ENCODE data around the gene STX17. TPM values are rescaled to one million over a fixed set of nuclear protein-coding genes. Genes with fewer than 3 reads are reported as not detected.

STX17 gene
- total and polyA plus RNA-seq, 8 donors = 4.0 to 27.9 (median 21.8) TPM

DNA sequence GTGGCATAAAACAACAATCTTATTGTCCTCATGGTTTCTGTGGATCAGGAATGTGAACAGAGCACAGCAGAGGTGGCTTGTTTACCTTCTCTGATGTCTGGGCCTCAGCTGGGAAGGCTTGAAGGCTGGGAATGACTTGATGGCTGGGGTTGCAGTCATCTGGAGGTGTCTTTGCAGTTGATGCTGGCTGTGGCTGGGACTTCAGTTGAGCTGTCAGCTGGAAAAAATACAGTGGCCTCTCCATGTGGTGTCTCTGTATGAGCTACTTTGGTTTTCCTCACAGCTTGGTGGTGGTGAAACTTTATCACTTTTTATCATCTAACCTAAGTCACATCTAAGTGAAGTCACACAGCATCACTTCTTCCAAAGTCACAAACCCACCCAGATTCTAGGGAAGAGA is 24.7 kb upstream of the STX17 start:
- Histone ChIP-seq H3K4me1 (no peaks in the 10 kb centered on the region), H3K27ac (no peak overlapping the region), H3K36me3 (no peaks in the 10 kb centered on the region), H3K27me3 (no peaks in the 10 kb centered on the region), H3K9me3 (no peaks in the 10 kb centered on the region), H3K4me3 (no peak overlapping the region)
- intact Hi-C loops (cut with DNase I) = no loop called here
- no peak for DNase-seq
- no peak for ATAC-seq
- FAIRE-seq = no peak
- TF ChIP-seq, protein P1, sequence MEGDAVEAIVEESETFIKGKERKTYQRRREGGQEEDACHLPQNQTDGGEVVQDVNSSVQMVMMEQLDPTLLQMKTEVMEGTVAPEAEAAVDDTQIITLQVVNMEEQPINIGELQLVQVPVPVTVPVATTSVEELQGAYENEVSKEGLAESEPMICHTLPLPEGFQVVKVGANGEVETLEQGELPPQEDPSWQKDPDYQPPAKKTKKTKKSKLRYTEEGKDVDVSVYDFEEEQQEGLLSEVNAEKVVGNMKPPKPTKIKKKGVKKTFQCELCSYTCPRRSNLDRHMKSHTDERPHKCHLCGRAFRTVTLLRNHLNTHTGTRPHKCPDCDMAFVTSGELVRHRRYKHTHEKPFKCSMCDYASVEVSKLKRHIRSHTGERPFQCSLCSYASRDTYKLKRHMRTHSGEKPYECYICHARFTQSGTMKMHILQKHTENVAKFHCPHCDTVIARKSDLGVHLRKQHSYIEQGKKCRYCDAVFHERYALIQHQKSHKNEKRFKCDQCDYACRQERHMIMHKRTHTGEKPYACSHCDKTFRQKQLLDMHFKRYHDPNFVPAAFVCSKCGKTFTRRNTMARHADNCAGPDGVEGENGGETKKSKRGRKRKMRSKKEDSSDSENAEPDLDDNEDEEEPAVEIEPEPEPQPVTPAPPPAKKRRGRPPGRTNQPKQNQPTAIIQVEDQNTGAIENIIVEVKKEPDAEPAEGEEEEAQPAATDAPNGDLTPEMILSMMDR (IDR thresholded peaks at IDR 0.05) = no peak

DNA sequence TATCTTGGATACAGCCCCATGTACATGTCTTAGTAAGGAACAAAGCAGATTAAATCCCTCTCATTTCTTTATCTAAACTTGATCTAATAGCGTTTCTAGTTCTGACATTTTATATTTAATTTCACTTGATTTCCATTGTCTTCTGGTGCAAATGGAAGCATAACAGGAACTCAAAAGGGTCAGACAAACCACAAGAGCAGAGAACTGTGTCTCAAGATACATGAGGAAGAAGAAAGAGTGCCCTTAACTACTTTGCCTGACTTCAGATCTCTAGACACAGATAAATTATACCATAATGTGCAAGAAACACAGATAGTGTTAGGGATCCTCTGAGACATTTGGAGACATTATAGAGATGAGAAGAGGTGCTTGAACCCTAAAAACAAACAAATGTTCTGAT is 20.7 kb upstream of the STX17 start:
- TF ChIP-seq, protein P1 (IDR thresholded peaks at IDR 0.05) = no peak
- Histone ChIP-seq H3K4me1 (no peaks in the 10 kb centered on the region), H3K4me3 (no peak overlapping the region), H3K27ac (no peak overlapping the region), H3K9me3 (no peaks in the 10 kb centered on the region), H3K36me3 (no peaks in the 10 kb centered on the region), H3K27me3 (no peaks in the 10 kb centered on the region)
- FAIRE-seq (no peak), DNase-seq (no peak), ATAC-seq (no peak)
- 61 to 63% methylated on average over 1 of the region's 1 CpG for WGBS, 2 donors
- intact Hi-C loops (cut with DNase I) = no loop called here

DNA sequence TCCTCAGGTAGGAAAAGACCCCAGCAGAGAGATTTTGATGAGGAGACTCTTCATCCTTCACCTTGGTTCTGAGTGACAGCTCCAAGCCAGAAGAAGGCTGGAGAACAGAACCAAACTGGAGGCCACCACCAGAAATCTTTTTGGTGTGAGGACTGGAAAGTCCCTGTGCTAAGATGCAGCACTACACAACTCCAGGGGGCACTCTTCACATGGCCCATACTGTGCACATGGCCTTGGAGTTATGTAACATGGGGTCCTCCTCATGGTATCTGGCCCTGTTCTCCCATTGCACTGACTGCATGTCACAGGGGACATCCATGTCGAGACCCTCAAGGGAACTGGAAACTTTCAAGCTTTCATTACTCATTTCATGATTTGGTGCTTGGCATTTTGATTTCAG is 17.3 kb upstream of the STX17 start:
- no peaks in the 10 kb centered on the region for H3K4me1 ChIP-seq
- no peaks in the 10 kb centered on the region for H3K27me3 ChIP-seq
- no peak overlapping the region for H3K27ac ChIP-seq
- TF ChIP-seq, protein P1 (IDR thresholded peaks at IDR 0.05) = no peak
- intact Hi-C loops (cut with DNase I) = no loop called here
- FAIRE-seq (no peak), DNase-seq (no peak), ATAC-seq (no peak)
- H3K36me3 ChIP-seq = no peaks in the 10 kb centered on the region
- 94 to 95% methylated on average over 1 of the region's 1 CpG for WGBS, 2 donors
- no peak overlapping the region for H3K4me3 ChIP-seq
- H3K9me3 ChIP-seq = no peaks in the 10 kb centered on the region

DNA sequence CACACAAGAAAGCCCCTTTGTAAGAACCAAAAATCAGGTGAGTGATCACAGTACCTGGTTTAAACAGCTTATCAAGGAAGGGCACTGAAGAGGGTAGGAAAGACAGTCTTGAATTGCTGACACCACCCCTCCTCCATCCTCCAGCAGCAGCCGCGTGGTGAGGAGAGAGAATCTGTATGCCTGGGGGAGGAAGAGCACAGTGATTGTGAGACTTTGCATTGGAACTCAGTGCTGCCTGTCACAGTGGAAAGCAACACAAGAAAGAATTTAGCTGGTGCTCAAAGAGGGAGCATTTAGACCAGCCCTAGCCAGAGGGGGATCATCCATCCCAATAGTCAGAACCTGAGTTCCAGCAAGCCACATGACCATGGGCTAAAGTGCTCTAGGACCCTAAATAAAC is 11.6 kb upstream of the STX17 start:
- intact Hi-C loops (cut with DNase I) = no loop called here
- Histone ChIP-seq H3K27me3 (no peaks in the 10 kb centered on the region), H3K36me3 (no peaks in the 10 kb centered on the region), H3K27ac (no peak overlapping the region), H3K4me1 (no peaks in the 10 kb centered on the region), H3K9me3 (no peaks in the 10 kb centered on the region), H3K4me3 (no peak overlapping the region)
- WGBS, 2 donors = 73 to 81% methylated on average over 2 of the region's 2 CpGs
- TF ChIP-seq, protein P1 (IDR thresholded peaks at IDR 0.05) = no peak
- ATAC-seq = no peak
- no peak for FAIRE-seq
- no peak for DNase-seq

DNA sequence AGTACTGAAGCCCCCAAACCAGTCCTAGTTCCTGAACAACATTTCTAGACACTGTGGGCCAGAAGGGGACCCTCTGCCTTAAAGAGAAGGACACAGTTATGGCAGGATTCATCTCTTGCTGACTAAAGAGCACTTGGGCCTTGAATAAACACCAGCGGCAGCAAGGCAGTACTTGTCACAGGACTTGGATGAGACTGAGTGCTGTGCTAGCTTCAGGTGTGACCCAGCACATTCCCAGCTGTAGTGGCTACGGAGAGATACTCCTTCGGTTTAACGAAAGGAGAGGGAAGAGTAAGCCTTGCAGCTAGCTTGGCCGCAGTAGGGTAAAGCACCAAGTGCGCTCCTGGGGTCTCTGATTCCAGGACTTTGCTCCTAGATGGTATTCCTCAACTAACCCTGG is 10.9 kb upstream of the STX17 start:
- 93 to 95% methylated on average over 6 of the region's 6 CpGs for WGBS, 2 donors
- FAIRE-seq (no peak), ATAC-seq (no peak)

More for the DNA sequence above, 10.9 kb upstream of the STX17 start:
- no peak overlapping the region for H3K4me3 ChIP-seq
- no peaks in the 10 kb centered on the region for H3K9me3 ChIP-seq
- TF ChIP-seq, protein P1 (IDR thresholded peaks at IDR 0.05) = no peak
- no peaks in the 10 kb centered on the region for H3K36me3 ChIP-seq
- intact Hi-C loops (cut with DNase I) = no loop called here
- no peak for DNase-seq
- no peak overlapping the region for H3K27ac ChIP-seq
- H3K4me1 ChIP-seq = no peaks in the 10 kb centered on the region
- no peaks in the 10 kb centered on the region for H3K27me3 ChIP-seq

Data from pancreas (tissue), 10 donors.